Astrocyte (in vitro differentiated cells and primary cell): ENCODE measurements around the gene HDAC1.

Source experiments
- EZH2 ChIP-seq: IDR thresholded peaks from 2 replicates; pipeline ENCODE4 v1.6.1; 2012; ENCODE audit warnings: mild to moderate bottlenecking, low read length, inconsistent platforms; ENCODE audit not compliant: insufficient read depth
- TF ChIP-seq, protein P1 (sequence below): IDR thresholded peaks from 2 replicates; pipeline ENCODE4 v1.5.1; 2011; ENCODE audit warnings: low read depth, mild to moderate bottlenecking, inconsistent platforms, low read length, moderate library complexity; ENCODE audit not compliant: insufficient read depth

DNA sequence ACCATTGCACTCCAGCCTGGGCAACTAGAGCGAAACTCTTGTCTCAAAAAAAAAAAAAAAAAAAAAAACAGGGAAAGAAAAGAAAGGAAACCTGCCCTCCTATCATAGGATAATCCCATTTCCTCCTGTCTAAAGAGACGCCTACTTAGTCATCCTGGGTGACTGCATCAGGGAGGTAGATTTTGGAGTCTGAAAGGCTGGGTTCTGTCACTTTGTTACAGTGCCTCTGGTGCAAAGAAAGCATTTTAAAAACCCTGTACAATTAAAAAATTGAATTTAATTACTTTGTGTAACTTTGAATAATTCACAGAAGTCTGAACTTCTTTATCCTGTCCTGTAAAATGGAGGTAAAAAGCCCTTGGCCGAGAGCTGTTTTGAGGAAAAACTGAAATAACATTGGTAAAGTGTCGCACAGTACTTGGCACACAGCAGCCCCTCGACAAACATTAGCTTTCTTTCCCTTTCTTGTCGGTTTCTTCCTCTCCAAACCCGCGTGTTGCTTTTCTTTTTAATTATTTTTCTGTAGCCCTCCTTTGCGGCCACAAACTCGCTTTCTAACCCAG, 657 bp upstream of the HDAC1 start:
- TF ChIP-seq, protein P1, sequence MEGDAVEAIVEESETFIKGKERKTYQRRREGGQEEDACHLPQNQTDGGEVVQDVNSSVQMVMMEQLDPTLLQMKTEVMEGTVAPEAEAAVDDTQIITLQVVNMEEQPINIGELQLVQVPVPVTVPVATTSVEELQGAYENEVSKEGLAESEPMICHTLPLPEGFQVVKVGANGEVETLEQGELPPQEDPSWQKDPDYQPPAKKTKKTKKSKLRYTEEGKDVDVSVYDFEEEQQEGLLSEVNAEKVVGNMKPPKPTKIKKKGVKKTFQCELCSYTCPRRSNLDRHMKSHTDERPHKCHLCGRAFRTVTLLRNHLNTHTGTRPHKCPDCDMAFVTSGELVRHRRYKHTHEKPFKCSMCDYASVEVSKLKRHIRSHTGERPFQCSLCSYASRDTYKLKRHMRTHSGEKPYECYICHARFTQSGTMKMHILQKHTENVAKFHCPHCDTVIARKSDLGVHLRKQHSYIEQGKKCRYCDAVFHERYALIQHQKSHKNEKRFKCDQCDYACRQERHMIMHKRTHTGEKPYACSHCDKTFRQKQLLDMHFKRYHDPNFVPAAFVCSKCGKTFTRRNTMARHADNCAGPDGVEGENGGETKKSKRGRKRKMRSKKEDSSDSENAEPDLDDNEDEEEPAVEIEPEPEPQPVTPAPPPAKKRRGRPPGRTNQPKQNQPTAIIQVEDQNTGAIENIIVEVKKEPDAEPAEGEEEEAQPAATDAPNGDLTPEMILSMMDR, result no peak
- no peak for TF ChIP-seq EZH2
